ENCODE results near the gene FGGY. TPM values are rescaled to one million over a fixed set of nuclear protein-coding genes. Genes with fewer than 3 reads are reported as not detected.
"Not testable (repeated sequence)": the region's sequence is repeated elsewhere in the genome, so short reads cannot be mapped to it uniquely, and the experiment has no call there.

FGGY gene
- total and polyA plus RNA-seq, 8 donors, result 6.2 to 27.0 (median 16.0) TPM

GRCh38 chr1:59352065-59352464, 55.2 kb downstream of the FGGY start:
- FAIRE-seq (no peak), ATAC-seq (no peak), DNase-seq (no peak)
- intact Hi-C loops (cut with DNase I), result no loop called here
- Histone ChIP-seq H3K27ac (no peak overlapping the region), H3K9me3 (no peaks in the 10 kb centered on the region), H3K36me3 (no peaks in the 10 kb centered on the region), H3K27me3 (no peaks in the 10 kb centered on the region), H3K4me3 (no peak overlapping the region), H3K4me1 (no peaks in the 10 kb centered on the region)
- WGBS, 2 donors, result 50 to 53% methylated on average over 1 of the region's 1 CpG
- no peak for TF ChIP-seq CTCF (IDR thresholded peaks at IDR 0.05)

DNA sequence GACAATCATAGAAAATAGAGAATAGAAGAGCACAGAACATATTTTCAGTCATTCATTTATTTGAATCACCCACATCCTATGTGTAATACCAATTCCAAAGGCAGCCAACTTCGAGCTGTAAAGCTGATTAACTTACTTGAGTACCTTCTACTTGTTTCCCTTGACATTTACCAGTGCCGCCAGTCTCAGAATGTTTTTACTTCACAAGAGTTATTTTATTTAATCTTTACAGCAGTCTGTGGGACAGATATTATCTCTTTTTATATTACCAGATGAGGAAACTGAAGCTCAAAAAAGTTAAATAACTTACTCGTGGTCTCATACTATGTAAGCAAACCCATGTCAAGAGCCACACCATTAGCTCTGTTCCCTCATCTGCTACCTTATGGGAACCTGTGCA, 56.6 kb downstream of the FGGY start:
- ATAC-seq, result no peak
- Histone ChIP-seq H3K36me3 (no peaks in the 10 kb centered on the region), H3K27me3 (no peaks in the 10 kb centered on the region), H3K27ac (no peak overlapping the region), H3K4me3 (no peak overlapping the region), H3K4me1 (no peaks in the 10 kb centered on the region), H3K9me3 (no peaks in the 10 kb centered on the region)
- 89 to 90% methylated on average over 3 of the region's 3 CpGs for WGBS, 2 donors
- FAIRE-seq, result no peak
- DNase-seq, result no peak
- intact Hi-C loops (cut with DNase I), result no loop called here
- TF ChIP-seq CTCF (IDR thresholded peaks at IDR 0.05), result no peak

GRCh38 chr1:59354239-59354638, 57.3 kb downstream of the FGGY start:
- H3K4me3 ChIP-seq; H3K9me3 ChIP-seq; DNase-seq; H3K36me3 ChIP-seq; FAIRE-seq; H3K27me3 ChIP-seq; H3K27ac ChIP-seq; ATAC-seq; intact Hi-C loops (cut with DNase I); H3K4me1 ChIP-seq: not testable (repeated sequence)
- 77 to 84% methylated on average over 4 of the region's 4 CpGs for WGBS, 2 donors

- FAIRE-seq, result peak; percentile 5
- no peaks in the 10 kb centered on the region for H3K36me3 ChIP-seq
- ATAC-seq, result peak in 2 of 4 donors; percentile 16 to 58
- H3K27me3 ChIP-seq, result no peaks in the 10 kb centered on the region
- H3K27ac ChIP-seq, result no peak overlapping the region
- WGBS, 2 donors, result 83 to 84% methylated on average over 5 of the region's 5 CpGs
- TF ChIP-seq CTCF (IDR thresholded peaks at IDR 0.05), result no peak
- H3K4me1 ChIP-seq, result no peaks in the 10 kb centered on the region
- intact Hi-C loops (cut with DNase I), result no loop called here
- no peak overlapping the region for H3K4me3 ChIP-seq
- DNase-seq, result no peak
- no peaks in the 10 kb centered on the region for H3K9me3 ChIP-seq
Observed at GRCh38 chr1:59354709-59355337, 57.9 kb downstream of the FGGY start.

DNA sequence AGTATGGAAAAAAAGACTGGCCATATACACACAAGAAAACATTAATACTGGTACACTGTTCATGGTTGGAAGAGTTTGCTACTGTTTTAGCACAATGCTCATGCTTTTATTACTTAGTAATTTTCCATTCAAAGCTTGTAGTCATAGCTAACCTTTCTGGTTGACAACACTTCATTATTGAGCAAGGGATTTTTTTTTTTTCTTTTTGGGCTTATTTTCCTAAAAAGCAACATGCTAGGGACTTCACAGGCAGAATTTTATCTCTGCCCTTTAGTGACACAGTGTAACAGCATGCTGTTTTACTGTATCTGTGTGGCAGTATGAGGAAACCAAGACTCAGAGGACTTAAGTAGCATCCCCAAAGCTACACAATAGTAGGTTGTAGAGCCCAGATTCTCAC, 58.5 kb downstream of the FGGY start:
- Histone ChIP-seq H3K4me1 (no peaks in the 10 kb centered on the region), H3K9me3 (no peaks in the 10 kb centered on the region), H3K27me3 (no peaks in the 10 kb centered on the region), H3K4me3 (no peak overlapping the region), H3K27ac (no peak overlapping the region), H3K36me3 (no peaks in the 10 kb centered on the region)
- peak in 2 of 4 donors; percentile 37 to 63 for ATAC-seq
- FAIRE-seq, result no peak
- intact Hi-C loops (cut with DNase I), result no loop called here
- TF ChIP-seq CTCF (IDR thresholded peaks at IDR 0.05), result no peak
- DNase-seq, result no peak
